Measurements from ENCODE around the gene NPHP4.
"Not testable (repeated sequence)": the region's sequence is repeated elsewhere in the genome, so short reads cannot be mapped to it uniquely, and the experiment has no call there.

NPHP4 gene

DNA sequence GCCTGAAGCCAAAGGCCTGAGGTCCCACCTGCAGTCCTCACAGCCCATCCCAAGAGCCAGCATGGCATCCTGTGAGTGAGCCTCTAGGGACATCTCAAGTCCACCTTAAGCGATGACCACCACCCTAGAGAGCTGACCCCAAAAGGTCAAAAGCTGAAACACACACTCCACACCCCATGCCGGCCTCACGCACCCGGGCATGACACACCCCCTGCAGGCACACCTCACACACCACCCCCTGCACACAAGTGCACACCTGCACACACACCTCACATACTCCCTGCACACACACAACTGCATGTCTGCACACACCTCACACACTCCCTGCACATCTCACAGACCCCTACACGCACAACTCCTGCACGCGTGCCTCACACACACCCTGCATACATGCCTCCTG is 118.7 kb downstream of the NPHP4 start:
- DNase-seq, result no peak

DNA sequence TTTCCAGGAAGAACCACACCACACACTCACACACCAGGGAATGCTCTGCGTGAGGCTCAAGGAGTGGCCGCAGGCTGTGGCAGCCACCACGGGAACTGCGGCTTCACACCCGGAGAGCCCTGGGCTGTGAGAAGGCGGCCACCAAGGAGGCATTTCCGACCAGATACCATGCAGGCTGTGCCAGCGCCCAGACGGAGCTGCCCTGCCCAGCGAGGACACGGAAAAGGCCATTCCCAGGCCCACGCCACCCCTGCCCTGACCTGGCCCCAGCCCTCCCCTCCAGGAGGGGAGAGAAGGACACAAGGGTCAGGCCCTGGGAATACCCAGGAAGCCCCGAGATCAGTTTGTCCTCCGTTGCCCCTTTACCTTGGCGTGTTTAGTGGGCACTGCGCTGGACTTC is 119.3 kb downstream of the NPHP4 start:
- no peak for DNase-seq

DNA sequence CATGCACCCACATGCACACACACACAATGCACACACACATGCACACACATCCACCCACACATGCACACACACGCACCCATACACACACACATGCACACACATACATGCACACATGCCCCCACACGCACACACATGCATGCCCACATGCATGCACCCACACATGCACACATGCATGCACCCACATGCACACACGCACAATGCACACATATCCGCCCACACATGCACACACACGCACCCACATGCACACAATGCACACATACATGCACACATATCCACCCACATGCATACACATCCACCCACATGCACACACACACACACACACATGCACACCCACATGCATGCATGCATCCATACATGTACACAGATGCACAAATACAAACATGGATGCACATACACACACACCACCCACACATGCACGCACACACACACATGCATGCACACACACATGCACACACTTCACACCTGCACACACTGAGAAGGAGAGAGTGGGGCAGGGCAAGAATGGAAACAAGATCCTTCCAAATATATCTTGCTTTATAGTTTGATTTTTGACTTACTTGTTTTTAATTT is 123.2 kb downstream of the NPHP4 start:
- no peak for DNase-seq

DNA sequence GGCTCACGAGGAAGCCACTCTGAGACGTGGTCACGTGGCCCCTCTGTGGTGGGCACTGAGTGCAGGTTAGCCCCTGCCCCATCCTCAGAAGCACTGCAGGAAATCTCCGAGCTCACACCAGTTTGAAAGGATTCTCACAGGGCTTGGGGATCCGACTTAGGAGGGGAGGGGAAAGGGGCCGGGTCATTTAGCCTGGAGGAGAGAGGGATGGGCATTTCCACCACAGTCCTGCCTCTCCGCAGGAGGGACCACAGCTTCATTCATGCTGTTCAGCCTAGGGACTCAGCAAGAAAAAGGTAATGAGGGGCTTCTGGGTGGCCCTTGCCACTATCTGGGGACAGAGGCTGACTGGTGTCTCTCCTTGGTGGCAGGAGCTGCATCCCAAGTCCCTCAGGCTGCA is 126.5 kb downstream of the NPHP4 start:
- no peak for DNase-seq

DNA sequence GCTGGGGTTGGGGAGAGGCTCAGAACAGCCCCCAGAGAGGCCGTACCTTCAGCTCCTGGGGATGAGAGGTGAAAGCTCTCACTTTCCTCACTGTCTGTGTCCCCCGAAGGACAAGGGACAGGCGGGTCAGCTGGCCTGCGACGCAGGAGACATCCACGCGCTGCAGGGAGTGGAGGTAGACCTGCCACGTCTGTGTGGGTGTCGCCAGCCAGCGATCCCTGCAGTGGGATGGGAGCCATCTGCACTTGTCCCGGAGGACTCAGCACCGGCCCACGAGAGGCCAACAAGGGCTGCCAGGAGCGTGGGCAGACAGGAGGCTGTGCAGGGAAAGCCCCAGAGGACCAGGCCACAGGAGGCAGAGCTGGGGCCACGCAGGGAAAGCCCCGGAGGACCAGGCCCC is 127.2 kb downstream of the NPHP4 start:
- no peak for DNase-seq

DNA sequence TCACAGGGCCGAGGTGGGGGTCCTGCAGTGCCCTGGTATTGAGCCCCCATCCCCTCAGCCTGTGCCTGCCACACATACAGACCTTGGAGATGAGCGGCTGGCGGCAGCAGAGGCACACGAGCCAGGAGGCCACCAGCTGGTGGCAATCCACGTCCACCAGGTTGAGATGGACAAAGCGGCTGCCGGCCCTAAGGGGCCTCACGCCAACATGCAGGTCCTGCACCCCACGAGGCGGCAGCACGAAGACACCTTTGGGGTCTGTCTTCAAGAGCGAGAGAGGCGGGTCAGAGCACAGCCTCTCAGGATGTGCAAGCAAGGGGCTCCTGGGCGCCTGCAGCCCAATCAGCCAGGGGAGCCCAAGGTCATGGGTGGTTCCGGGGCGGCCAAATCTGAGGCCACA is 128.0 kb downstream of the NPHP4 start:
- DNase-seq, result no peak

DNA sequence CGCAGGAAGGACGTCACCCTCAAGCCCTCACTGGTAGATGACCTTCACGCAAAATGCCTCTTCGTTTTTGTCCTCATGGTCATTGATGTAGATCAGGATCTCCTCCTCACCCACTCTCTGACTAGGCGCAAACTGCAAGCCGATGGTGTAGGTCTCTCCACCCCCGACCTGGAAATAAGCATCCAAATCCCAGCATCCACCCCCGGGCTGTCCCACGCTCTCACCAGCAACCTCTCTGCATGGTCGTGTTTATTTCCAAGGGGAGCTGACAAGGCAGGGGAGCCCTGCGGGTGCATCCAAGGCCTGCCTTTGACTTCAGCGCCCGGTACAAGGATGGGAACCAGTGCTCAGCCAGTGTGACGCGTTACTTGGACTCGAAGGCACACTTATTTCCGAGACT is 129.0 kb downstream of the NPHP4 start:
- no peak for DNase-seq

DNA sequence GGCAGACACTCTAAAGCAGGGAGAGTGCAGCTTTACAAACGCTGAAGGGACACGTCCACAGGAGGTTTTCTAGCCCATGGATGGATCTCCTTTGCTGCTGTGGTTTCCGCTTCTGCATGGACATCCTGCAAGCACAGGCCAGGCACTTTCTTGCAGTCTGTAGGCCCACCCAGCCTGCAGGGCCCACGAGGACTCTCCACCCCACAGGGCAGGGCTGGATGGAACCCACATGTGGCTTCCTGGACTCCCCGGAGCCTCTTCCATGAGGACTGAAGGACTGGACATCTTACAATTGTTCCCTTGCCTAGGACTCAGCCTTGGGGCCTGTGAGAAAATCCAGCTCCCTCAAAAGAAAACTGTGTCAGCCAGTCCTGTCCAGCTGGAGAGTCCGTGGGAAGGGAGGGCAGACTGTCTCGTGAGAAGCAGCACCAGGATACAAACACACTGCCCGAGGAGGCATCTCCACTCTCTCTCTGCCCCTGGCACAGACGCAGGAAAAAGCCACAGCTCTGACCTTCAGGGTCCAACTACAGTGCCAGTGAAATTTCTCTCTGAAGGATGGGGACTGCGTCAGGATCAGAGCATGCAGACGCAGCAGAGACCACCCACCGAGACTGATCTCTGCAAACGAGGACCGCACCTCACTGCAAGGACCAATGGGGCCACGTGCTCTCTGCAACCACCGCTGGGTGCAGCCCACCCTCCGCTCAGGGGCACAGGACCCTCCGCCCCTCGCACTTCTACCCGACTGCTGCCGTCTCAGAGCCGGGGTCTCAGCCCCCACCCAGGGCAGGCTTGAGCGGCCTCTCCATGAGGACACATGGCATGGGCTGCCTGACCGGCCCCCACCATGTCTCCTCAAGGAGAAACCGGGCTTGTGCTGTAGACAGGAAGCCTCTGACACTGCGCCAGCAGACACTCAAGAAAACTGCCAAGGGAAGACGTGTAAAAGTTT is 130.1 kb downstream of the NPHP4 start:
- DNase-seq, result no peak

DNA sequence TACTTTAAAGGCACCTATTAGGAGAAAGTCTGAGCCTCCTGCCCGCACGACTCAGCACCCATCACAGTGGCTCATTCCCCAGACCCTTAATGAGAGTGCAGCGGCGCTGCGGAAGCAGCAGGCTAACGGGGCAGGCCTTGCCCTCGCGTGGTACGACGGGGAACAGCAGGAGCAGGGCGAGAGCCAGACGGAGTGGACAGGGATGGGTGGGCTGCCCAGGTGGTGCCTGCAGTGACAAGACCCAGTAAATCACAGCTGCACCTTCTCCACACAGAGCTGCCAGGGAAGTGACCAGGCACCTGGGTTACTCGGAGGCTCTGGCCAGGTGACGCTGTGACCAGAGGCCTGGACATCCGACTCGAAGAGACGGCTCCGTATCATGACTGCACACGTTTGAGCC is 131.9 kb downstream of the NPHP4 start:
- DNase-seq, result no peak

DNA sequence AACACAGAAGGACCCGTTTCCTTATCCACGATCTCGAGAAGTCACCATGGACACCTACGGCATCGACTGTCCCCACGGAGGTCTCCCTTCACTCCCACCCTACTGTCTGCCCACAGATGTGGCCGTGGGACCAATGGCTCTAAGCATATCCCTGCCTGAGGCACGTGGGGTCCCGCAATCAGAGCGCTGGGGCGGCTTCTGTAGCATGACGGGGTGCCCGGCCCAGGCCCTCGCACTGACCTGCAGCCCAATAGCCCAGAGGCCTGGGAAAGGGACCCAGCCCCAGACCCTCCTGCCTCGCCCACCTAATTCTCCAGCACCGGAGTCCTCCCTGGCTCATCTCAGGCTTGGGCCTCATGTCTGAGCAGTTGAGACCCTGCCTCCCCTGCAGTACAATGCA is 132.5 kb downstream of the NPHP4 start:
- no peak for DNase-seq

DNA sequence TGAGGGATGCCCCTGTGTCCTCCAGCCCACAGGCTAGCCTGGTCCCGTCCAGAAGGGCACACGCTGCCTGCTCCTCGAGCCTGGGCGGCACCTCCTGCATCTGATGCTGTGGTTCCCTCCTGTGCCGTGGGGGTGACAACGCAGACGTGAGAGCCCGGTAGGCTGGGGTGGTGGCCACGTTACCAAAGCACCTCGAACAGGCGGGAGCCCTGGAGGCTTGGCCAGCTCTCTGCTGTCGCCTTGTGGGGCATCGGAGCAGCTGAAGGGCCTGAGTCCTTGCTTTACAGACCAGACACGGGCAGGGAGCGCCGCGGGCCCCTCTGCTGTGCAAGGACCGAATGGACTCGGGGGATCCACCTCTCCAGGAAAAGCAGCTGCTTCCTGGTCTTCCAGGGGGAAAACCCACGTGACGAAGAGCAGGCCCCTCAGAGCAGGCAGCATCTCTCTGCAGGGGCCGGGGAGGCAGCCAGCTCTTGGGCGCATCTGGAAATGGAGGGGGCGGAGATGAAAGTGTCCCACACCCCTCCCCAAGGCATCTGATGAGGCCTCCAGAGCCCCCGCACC is 133.3 kb downstream of the NPHP4 start:
- no peak for DNase-seq

DNA sequence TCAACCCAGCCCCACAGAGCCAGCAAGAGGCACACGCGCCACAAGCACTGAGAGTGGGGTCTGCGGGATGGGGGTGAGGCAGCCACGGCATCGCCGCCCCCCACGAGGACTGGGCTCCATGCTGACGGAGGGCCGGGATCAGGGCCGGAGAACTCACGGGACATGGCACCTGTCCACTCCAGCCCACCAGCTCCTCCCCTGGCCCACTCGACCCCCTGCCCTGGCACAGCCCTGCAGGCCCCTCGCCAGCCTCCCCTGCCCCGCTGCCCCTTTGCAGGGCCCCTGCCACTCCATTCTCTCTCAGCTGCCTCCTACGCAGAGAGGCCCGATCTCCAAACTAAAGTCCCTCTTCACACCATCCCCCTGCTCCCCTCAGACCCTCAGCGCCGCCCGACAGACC is 134.0 kb downstream of the NPHP4 start:
- no peak for DNase-seq

DNA sequence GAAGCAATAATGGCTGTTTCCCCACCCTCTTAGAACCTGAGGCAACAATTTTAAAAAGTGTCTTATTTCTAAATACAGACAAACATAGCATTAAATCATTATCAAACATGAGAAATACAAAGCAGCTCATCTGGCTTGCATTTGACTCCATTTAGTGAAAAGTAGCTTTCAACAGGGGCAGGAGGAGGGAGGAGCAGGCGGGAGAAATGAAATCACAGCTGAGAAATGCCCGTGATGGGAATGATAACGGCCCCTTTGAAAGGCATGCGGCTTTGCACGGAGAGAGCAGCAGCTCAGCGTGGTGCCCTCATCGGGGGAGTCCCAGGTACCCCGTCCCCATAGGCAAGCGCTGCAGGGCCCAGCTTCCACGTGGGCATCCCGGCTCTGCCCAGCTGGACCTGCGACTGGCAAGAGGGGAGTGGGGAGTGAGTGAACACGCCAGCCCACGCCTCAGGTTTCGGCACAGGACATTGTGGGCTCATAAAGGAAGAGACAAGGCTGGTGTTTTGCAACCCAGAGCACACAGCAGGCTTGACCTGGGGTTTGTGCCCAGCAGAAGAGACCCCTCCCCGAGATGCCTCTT is 134.6 kb downstream of the NPHP4 start:
- DNase-seq, result no peak

DNA sequence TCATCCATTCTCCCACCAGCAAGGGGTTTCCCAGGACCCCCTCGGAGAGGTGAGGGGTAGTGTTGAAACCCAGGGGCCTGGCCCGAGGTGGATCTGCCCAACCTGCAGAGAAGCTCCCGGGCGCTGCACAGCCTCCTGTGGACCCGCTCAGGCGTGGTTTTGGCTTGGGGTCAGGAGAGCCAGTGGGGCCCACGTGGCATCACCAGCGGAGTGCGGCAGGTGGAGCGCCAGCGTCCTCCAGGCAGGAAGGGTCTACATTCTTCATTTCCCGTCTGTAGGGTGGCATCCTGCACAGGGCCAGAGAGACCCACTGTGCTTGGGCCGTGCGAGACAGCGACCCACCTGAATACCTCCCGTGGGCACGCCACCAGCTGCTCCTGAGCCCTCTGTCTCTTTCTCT is 135.2 kb downstream of the NPHP4 start:
- DNase-seq, result no peak

DNA sequence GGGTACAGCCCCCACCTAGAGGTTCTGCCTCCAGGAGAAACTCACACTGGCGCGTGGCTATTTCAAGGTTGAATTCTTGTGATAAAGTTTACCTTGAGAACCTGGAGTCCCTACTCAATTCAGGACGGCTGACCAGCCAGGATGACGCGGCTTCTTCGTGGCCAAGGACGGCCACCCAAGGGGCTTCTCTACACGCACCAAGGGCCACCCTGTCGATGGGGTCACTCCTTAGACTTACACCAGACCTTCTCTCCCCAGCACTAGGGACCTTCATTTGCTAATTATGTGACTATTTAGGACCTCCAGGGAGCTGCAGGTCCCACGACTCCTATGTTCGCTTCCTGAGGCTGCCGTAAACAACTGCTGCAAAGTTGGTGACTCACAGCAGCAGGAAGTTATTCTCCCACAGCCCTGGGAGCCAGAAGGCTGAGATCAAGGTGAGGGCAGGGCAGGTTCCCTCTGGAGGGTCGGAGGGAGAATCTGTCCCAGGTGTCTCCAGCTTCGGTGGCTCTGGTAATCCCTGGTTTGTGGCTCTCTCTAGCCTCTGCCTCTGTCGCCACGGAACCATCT is 135.9 kb downstream of the NPHP4 start:
- DNase-seq, result no peak

DNA sequence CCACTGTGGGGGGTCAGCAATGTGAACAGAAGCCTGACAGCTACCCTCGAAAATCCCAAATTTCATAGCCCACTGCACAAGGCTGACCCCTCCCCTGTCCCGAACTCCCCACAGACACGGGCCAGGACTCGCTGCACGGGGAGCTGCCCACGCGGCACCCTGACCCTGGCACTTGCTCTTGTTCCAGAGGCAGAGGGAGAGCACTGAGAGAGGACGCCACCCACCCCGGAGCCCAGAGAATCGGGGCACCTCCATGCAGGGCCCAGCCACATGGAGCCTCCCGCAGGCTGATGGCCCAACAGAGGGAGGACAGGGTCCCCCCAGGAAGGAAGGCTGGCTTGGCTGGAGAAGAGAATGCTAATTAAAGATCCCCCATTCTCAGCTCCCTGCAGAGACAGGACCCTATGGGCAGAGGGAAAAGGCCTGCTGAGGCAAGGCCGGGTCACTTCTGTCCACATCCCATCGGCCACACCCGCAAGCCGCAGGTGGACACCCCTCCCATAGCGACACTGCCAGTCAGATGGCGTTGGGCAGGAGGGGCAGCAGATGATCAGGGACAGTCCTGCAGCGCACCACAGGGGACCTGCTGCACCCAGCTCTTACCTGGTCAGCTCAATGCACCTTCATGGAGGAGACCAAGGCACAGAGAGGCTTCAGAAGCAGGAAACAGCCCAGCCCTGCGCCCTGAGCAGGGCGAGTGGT is 136.9 kb downstream of the NPHP4 start:
- DNase-seq, result no peak

DNA sequence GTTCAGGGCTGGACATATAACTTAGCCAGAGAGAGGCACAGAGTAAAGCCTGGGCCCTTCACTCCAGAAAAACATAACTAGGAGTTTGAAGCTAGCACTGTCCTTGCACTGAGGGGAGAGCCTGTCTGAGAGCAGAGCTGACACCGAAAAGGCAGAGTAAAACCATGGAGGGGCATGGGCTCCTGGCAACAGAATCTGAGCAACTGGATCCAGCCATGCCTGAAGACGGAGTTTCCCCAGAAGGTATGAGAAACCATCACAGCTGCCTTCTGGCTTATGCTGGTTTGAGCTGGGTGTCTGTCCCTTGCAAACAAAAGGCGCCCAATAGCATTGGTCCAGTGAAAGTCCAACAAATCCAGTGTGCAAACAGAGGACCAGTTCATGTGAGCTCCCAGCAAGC is 137.5 kb downstream of the NPHP4 start:
- DNase-seq, result no peak

DNA sequence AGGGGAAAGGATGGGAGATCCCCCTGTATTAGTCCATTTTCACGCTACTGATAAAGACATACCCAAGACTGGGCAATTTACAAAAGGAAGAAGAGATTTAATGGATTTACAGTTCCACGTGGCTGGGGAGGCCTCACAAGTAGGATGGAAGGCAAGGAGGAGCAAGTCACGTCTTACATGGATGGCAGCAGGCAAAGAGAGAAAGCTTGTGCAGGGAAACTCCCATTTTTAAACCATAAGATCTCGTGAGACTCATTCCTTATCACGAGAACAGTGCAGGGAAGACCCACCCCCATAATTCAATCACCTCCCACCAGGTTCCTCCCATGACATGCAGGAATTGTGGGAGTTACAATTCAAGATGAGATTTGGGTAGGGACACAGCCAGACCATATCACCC is 138.4 kb downstream of the NPHP4 start:
- not testable (repeated sequence) for DNase-seq

DNA sequence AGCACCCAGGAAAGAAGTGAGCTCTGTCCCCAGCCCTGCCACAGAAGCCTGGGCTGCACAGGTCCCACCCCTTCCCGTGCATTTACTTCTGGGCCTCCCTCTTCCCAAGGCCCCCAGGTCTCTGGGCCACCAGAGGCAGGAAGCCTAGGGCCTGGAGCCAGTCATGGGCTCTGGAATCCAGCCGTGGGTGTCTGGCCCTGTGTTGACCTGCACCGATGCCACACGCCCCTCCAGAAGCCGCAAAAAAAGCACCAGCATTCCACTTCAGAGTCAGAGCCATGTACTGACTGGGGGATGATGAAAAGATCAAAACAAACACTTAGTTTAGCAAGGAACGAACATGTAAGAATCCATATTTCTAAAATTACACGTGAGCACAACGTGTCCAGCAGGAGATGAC is 141.7 kb downstream of the NPHP4 start:
- no peak for DNase-seq

DNA sequence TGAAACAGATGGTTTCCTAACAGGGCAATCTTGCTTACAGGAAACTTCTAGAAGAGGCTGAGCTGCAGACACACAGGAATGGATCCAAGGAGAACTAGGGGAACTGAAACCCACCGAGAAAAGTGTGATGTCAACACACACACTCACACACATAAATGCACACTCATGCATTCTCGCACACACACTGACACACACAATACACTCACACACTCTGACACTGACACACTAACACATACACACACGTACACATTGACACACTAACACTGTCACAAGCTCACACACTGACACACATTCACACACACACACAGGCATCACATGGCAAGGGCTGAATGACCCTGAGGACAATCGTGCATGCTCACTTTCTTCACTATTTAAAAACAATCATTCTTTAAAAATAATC is 142.7 kb downstream of the NPHP4 start:
- DNase-seq, result no peak

DNA sequence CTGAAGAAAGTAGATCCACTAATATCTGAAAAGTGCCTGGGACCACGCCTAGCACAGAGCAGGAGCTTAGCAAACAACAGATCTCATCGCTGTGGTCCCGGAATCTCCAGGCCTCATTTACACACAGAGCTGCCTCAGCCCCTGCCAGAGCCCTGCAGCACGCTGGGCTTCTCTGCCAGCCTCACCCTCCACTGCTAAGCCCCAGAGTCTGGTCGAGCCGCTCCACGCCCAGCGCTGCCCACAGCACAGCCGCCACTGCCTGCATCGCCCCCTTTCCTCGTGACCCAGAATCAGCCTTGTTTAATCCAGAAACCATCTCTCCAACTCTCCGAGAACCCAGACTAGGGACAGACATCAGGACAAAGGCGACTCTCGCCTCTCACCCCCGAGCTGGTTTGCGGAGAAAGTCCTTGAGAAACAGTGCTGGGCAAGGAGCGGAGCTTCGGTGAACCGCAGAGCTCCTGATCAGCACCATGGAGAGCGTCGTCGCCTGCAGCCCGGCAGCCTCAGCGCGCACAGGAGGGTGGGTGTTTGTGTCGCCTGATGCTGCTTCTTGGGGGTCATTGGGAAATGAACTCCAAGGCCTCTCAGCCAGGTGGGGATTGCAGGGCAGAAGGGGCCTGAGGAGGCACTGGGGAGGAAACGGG is 145.1 kb downstream of the NPHP4 start:
- DNase-seq, result peak; percentile 37

DNA sequence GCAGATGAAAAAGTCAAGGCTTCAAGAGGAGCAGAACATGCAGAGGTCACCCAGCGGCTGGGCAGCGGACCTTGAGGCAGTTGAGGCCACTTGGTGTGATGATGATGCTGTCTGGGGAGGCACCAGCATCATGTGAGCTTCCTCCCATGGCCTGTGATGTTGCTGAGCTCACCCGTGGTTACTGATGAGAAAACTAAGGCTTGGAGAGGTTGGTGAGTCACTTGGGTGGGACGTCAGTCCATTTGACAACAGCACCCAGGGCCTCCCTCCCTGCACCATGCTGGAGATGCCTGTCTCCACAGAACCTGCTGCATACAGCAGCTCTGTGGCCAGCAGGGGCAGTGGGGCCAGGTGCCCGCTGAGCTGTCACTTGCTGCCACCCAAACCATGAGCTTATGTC is 146.8 kb downstream of the NPHP4 start:
- DNase-seq, result no peak

Data from right hindlimb (tissue), 1 donor.